K562 (cell line): ENCODE results near the gene CMIP. TPM values are rescaled to one million over a fixed set of nuclear protein-coding genes. Genes with fewer than 3 reads are reported as not detected.

Source experiments
- ATF7 ChIP-seq: fragments of 450-650 bp; IDR thresholded peaks from 2 replicates; pipeline ENCODE4 v1.7.1; 2014; ENCODE audit warnings: mild to moderate bottlenecking, moderate library complexity
- BRD9 ChIP-seq: fragments of 450-650 bp; IDR thresholded peaks from 2 replicates; pipeline ENCODE4 v1.6.1; 2018; ENCODE audit warnings: low read depth; ENCODE audit not compliant: partially characterized antibody
- CSDE1 ChIP-seq, 2 experiments: fragments of 450-650 bp; IDR thresholded peaks; 2 replicates each; pipeline ENCODE4 v1.6.1; 2016; ENCODE audit warnings: mild to moderate bottlenecking in 1 of 2
- RHOXF2B ChIP-seq: fragments of 250-450 bp; sonication (Bioruptor Pico); conservative IDR thresholded peaks from 2 replicates; pipeline ENCODE4 v1.5.1; 2021
- ZNF197 ChIP-seq: fragments of 200-800 bp; sonication (Bioruptor generic); IDR thresholded peaks from 2 replicates; pipeline ENCODE4 v1.6.1; 2016; ENCODE audit warnings: low read depth, missing genetic modification characterization, missing compliant biosample characterization
- polyA plus RNA-seq, 8 experiments: library from polyadenylated mRNA; depleted of rRNA in 4 of 8; stranded (reverse) in 5 of 8; unstranded in 3 of 8; fragments of >200 nt; fragmentation: Nextera tagmentation in 2 of 8; fragmentation: Illumina TruSeq in 1 of 8; extraction: Ambion mirVana in 2 of 8; extraction: Trizol in 1 of 8; gene quantifications; 2 replicates each; pipeline versions ENCODE4 v1.2.1 to v1.2.3, GENCODE V29; 2011 to 2014; ENCODE audit warnings: inconsistent platforms in 1 of 8, missing spikeins in 1 of 8
- total RNA-seq, 7 experiments: library from RNA; depleted of rRNA in 6 of 7; stranded (reverse); fragments of >200 nt in 6 of 7; fragmentation: Illumina TruSeq in 2 of 7; extraction: Trizol in 2 of 7; gene quantifications; 2 replicates each; pipeline versions ENCODE4 v1.2.1 to v1.2.3, GENCODE V29; 2011 to 2021; ENCODE audit warnings: low replicate concordance in 1 of 7
- TF ChIP-seq, protein P1 (sequence below): fragments of 450-650 bp; IDR thresholded peaks from 2 replicates; pipeline ENCODE4 v1.6.1; 2016; ENCODE audit warnings: borderline replicate concordance
- TF ChIP-seq, protein P2 (sequence below), 2 experiments: fragments of 450-650 bp; IDR thresholded peaks; 2 replicates each; pipeline ENCODE4 v1.6.1; 2016; ENCODE audit warnings: mild to moderate bottlenecking in 2 of 2, borderline replicate concordance in 1 of 2, low read depth in 1 of 2, moderate library complexity in 1 of 2
- TF ChIP-seq, protein P3 (sequence below), 2 experiments: IDR thresholded peaks in 1 of 2; conservative IDR thresholded peaks in 1 of 2; 2 replicates each; pipeline ENCODE4 v1.6.1; 2016; ENCODE audit warnings: low read depth in 2 of 2, mild to moderate bottlenecking in 1 of 2, missing compliant biosample characterization in 1 of 2, missing genetic modification characterization in 1 of 2, moderate library complexity in 1 of 2
- TF ChIP-seq, protein P4 (sequence below): fragments of 250-450 bp; sonication (Bioruptor Pico); IDR thresholded peaks from 2 replicates; pipeline ENCODE4 v1.4.0; 2020
- TF ChIP-seq, protein P5 (sequence below): fragments of 250-450 bp; sonication (Bioruptor Pico); IDR thresholded peaks from 2 replicates; pipeline ENCODE4 v1.8.0; 2021; ENCODE audit warnings: borderline replicate concordance, mild to moderate bottlenecking, moderate library complexity; ENCODE audit not compliant: poor library complexity, severe bottlenecking

CMIP gene
- total and polyA plus RNA-seq, 9 of the 15 experiments (the other 6 are each of a cell fraction or from before 2014, with no cell fraction given), result 0.94 to 82.5 (median 10.3) TPM

DNA sequence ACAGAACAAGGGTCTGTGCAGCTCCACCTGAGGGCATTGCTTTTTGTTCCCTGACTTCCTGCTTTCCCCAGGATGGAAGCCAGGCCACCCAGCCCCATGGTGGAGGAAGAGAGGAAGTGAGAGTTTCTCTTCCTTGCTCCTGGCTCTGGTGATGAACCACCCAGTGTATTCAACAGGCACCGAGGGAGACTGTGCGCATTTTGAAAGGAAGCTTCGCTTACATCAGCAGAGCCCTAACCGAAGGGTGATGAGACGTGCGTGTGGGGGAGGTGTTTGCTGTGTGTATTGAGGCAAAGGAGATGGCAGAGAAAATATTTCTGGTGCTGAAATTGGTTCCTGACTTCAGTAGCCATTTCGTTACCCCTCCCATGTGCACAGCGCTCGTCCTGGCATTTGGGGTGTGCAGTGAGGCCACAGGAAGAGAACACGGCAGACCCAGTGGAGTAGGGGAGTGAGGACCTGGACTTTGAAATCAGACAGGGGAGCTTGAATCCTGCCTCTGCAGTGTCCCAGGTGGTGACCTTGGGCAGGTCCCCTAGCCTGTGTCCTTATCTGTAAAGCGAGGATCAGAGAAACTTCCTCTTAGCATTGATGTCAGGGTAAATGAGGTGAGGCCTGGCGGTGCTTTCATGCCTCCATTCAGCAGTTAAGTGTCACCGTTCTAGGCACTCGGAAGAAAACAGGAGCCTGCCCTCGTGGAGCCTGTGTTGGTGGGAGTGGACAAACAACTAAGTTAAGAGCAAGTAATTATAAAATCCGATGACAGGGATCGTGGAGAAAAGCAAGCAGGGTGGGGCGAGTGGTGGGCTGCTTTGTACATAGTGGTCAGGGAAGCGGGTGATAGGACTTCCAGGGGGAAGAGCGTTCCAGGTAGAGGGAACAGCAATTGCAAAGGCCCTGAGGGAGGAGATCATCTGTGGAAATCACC is 7.4 kb downstream of the CMIP start (continued):
- TF ChIP-seq, protein P1, sequence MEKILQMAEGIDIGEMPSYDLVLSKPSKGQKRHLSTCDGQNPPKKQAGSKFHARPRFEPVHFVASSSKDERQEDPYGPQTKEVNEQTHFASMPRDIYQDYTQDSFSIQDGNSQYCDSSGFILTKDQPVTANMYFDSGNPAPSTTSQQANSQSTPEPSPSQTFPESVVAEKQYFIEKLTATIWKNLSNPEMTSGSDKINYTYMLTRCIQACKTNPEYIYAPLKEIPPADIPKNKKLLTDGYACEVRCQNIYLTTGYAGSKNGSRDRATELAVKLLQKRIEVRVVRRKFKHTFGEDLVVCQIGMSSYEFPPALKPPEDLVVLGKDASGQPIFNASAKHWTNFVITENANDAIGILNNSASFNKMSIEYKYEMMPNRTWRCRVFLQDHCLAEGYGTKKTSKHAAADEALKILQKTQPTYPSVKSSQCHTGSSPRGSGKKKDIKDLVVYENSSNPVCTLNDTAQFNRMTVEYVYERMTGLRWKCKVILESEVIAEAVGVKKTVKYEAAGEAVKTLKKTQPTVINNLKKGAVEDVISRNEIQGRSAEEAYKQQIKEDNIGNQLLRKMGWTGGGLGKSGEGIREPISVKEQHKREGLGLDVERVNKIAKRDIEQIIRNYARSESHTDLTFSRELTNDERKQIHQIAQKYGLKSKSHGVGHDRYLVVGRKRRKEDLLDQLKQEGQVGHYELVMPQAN, result no peak; the same call in 1 of the 2 replicates
- no peak for TF ChIP-seq CSDE1 (IDR thresholded peaks at IDR 0.05)
- TF ChIP-seq, protein P2, sequence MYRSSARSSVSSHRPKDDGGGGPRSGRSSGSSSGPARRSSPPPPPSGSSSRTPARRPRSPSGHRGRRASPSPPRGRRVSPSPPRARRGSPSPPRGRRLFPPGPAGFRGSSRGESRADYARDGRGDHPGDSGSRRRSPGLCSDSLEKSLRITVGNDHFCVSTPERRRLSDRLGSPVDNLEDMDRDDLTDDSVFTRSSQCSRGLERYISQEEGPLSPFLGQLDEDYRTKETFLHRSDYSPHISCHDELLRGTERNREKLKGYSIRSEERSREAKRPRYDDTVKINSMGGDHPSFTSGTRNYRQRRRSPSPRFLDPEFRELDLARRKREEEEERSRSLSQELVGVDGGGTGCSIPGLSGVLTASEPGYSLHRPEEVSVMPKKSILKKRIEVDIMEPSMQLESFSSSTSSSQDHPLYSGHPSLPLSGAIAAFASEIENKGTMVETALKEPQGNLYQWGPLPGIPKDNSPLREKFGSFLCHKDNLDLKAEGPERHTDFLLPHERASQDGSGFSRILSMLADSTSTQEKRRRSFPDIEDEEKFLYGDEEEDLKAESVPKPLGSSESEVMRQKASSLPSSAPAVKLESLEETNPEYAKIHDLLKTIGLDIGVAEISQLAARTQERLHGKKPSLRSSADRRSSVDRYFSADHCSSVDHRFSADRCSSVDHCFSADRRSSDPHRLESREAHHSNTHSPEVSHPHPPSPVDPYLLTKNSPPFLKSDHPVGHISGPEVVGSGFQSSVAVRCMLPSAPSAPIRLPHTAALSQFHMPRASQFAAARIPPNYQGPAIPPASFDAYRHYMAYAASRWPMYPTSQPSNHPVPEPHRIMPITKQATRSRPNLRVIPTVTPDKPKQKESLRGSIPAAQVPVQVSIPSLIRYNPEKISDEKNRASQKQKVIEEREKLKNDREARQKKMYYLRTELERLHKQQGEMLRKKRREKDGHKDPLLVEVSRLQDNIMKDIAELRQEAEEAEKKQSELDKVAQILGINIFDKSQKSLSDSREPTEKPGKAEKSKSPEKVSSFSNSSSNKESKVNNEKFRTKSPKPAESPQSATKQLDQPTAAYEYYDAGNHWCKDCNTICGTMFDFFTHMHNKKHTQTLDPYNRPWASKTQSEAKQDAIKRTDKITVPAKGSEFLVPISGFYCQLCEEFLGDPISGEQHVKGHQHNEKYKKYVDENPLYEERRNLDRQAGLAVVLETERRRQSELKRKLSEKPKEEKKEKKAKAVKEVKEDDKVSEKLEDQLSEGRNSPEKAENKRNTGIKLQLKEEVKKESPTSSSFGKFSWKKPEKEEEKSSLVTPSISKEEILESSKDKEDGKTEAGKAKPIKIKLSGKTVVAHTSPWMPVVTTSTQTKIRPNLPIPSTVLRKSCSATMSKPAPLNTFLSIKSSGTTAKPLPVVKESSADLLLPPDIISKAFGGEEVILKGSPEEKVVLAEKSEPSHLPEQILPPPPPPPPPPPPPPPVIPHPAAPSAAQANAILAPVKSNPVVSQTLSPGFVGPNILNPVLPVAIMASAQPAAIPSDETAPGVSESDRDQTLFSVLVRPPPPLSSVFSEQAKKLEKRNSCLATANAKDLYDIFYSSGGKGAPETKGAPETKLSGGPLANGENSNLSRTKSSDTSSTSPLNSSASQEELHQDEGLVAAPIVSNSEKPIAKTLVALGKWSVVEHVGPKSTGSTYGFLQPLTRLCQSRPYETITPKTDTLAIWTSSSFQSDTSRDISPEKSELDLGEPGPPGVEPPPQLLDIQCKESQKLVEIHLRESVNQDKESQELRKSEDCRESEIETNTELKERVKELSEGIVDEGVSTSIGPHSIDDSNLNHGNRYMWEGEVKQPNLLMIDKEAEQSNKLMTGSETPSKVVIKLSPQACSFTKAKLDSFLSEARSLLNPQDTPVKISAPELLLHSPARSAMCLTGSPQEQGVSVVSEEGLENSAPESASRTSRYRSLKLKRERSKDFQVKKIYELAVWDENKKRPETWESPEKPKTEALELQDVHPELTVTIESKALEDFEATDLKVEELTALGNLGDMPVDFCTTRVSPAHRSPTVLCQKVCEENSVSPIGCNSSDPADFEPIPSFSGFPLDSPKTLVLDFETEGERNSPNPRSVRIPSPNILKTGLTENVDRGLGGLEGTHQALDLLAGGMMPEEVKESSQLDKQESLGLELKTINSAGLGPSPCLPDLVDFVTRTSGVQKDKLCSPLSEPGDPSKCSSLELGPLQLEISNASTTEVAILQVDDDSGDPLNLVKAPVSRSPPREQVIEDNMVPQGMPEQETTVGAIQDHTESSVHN (IDR thresholded peaks at IDR 0.05; ENCODE audit: borderline replicate concordance in 1 of 2, low read depth in 1 of 2), result no peak
- TF ChIP-seq, protein P3, sequence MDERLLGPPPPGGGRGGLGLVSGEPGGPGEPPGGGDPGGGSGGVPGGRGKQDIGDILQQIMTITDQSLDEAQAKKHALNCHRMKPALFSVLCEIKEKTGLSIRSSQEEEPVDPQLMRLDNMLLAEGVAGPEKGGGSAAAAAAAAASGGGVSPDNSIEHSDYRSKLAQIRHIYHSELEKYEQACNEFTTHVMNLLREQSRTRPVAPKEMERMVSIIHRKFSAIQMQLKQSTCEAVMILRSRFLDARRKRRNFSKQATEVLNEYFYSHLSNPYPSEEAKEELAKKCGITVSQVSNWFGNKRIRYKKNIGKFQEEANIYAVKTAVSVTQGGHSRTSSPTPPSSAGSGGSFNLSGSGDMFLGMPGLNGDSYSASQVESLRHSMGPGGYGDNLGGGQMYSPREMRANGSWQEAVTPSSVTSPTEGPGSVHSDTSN (CRISPR knock-in tag; IDR thresholded peaks at IDR 0.05; ENCODE audit: low read depth), result no peak
- TF ChIP-seq, protein P3 (tag; conservative IDR thresholded peaks at IDR 0.05; ENCODE audit: low read depth), result no peak
- peak; percentile 44 for TF ChIP-seq BRD9
- TF ChIP-seq, protein P4, sequence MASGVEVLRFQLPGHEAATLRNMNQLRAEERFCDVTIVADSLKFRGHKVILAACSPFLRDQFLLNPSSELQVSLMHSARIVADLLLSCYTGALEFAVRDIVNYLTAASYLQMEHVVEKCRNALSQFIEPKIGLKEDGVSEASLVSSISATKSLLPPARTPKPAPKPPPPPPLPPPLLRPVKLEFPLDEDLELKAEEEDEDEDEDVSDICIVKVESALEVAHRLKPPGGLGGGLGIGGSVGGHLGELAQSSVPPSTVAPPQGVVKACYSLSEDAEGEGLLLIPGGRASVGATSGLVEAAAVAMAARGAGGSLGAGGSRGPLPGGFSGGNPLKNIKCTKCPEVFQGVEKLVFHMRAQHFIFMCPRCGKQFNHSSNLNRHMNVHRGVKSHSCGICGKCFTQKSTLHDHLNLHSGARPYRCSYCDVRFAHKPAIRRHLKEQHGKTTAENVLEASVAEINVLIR (CRISPR knock-in tag), result no peak
- TF ChIP-seq RHOXF2B (CRISPR knock-in tag), result no peak
- TF ChIP-seq, protein P5, sequence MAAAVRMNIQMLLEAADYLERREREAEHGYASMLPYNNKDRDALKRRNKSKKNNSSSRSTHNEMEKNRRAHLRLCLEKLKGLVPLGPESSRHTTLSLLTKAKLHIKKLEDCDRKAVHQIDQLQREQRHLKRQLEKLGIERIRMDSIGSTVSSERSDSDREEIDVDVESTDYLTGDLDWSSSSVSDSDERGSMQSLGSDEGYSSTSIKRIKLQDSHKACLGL (CRISPR knock-in tag), result no peak
- TF ChIP-seq ATF7, result peak; percentile 80
- no peak for TF ChIP-seq ZNF197 (CRISPR knock-in tag)
